Jurkat, Clone E6-1 (cell line): ENCODE measurements around the gene CREBBP.

Source experiments
- DNase-seq: peaks from one replicate; pipeline ENCODE4 v3.0.0-alpha.2; 2011; ENCODE audit warnings: low read depth, low spot score
- H3K4me3 ChIP-seq: 2 replicates; pipeline ENCODE4 v1.5.1; 2011; ENCODE audit warnings: mild to moderate bottlenecking, low read length, control low read depth, moderate library complexity

CREBBP gene

DNA sequence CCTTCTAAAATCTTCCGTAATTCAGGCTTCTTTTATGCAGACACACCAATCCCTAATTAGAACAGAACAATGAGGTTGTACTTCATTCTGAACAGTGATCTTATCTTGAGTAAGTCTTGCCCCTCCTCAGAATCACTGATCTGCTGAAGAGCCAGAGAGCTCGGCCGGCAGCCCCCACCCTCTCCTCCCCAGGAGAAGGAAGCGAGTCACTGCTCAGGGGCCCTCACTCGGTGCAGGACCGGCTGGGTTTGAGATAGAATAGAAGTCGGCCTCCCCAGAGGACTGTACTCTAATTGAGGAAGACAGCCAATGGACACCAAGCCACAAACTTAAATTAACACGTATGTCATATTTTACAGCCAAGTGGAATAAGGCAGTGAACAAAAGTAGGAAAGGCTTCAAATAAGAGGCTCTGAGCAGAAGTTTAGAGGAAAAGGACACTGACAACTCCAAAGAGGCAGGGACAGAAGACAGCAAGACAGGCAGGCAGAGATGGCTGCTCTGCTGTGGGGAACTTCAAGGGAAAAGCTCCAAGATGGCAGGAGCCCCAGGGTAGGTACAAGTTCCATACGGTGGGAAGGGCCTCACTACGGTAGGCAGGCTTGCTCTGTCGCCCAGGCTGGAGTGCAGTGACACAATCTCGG, 18.6 kb downstream of the CREBBP start:
- H3K4me3 ChIP-seq: no peak overlapping the region
- DNase-seq: no peak

DNA sequence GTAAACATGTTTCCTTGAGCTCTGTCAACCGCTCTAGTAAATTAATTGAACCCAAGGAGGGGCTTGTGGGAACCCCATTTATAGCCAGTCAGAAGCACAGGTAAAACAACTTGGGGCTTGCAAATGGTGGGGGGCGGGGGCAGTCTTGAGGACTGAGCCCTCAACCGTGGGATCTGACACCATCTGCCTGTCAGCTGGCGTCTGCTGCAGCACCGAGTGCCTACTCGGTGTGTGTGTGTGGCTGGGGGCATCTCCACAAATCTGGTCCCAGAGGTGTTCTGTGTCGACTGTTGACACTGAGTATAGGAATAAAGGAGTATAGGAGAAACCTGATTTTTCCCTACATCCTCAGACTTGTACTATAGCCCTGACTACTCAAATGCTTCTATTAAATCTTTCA, 20.6 kb downstream of the CREBBP start:
- H3K4me3 ChIP-seq: no peak overlapping the region
- no peak for DNase-seq

DNA sequence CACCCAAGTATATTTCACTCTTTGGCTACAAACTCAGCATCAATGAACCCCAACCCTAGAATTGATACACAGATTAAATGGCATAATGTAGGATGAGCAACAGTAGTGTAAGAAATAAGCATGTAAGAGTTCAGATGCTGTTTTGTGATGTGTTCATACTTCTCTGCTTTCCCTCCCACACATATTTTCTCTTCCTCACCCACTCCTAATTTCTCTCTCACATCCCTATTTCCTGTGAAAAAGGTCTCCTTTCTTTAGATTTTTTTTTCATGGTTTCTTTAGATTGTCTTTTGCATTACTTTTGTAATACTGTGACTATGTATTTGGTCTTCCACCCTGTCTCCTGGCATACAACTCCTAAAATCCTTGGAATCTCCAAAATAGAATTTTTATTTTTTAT, 21.7 kb downstream of the CREBBP start:
- H3K4me3 ChIP-seq: no peak overlapping the region
- no peak for DNase-seq

DNA sequence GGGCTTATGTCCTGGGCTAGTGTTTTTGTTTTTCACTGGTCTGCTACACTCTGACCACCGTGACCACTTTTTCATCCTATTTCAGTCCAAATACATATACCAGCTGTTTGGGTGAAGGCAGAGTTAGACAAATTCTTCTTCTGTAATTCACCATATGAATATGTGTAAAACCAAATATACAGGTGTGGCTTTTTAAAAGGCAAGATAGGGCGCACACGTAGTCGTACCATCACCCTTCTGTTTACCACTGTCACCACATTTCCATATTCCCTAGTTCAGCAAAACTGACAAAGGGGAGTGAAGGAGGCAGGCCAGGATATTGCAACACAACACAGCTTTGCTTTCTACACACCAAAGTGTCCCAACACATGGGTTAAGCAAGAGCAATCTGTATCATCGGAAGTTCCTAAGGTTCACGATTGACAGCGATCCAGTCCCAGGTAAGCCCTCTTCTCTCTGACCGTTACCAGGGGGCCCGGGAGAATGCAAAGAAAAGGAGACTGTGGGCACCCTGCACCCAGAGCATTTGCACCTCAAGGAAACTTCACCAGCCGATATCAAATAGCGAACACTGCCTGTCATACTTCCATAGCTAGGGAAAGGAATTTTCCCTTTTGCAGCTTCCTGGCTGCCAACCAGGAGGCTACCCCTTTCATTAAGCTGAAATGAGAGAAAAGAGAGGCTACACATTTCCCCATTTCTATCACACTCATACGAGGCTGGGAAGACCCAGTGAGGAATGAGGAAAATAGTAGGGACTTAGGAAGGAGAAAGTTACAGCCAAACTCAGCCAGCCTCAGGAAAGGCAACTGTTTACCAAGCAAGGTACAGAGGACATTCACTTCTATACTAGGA, 23.1 kb downstream of the CREBBP start:
- no peak overlapping the region for H3K4me3 ChIP-seq
- no peak for DNase-seq

DNA sequence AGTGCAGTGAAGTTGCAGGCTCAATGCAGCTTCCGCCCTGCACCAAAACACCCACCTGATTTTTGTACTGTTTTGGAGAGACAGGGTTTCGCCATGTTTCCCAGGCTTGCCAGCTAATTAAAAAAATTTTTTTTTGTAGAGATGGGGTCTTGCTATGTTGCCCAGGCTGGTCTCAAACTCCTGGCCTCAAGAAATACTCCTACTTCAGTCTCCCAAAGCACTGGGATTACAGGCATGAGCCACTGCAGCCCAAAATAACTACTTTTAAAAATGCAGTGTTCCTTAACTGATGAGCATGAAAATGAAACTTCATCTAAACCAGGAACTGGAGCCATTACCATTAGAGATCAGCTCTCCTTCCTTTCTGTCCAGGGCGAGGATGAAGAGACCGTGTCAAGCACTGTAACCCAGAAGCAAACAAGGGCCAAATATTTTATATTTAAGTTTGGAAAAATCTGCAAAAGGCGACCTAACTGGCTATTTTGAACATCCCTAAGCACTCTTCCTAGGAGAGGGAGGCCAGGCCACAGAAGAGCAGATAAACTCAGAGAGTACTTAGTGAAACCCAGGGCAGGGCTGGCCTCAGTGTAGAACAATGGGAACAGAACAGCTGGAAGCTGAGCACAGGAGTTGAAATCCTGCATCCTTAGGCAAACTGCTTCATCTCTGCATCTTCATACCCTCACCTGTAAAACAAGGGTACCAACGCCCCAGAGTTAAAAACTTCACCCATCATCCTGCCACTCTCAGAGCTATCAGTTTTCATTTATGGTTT, 24.0 kb downstream of the CREBBP start:
- no peak overlapping the region for H3K4me3 ChIP-seq

DNA sequence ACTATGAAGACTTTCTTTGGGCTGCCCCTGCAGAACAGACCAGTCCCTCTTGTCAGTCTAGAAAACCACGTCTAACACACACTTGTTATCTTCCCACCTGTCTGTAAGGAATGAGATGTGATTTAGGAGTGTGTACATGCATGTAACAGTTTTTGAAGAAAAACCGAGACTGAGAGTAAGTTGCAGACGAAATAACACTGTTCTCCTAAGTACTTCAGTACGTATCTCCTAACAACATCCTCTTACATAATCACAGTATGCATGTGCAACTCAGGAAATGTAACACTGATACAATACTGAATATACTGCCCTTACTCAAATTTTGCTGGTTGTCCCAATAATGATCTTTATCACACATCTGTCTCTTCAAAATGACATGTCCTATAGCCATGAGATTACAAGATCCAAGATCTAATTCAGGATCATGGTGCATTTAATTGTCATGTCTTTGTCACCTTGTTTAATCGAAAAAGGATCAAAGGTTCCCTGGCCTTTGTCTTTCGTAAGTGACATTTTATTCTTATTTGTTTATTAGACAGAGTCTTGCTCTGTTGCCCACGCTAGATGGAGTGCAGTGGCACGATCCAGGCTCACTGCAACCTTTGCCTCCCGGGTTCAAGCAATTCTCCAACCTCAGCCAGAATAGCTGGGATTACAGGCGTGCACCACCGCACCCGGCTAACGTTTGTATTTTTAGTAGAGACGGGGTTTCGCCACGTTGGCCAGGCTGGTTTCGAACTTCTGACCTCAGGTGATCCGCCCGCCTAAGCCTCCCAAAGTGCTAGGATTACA, 25.6 kb downstream of the CREBBP start:
- no peak for DNase-seq
- H3K4me3 ChIP-seq: no peak overlapping the region

More for the DNA sequence above, 24.0 kb downstream of the CREBBP start:
- DNase-seq: no peak

DNA sequence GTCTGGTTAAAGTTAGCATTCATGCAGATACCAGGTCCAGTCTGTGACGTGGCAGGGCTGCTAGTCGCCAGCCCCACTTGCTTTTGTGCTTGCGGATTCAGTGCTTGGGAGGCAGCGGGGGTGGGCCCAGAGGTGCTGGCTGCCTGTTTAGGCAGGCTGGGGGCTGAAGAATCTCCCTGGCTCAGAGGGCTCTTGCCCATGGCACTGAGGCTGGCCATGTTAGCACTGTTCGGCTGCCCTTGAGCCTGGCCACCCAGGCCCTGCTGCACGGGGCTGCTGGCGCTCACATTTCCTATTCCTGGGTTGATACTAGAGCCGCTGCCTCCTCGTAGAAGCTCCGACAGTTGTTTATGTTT, 30.0 kb downstream of the CREBBP start:
- no peak for DNase-seq
- H3K4me3 ChIP-seq: no peak overlapping the region

DNA sequence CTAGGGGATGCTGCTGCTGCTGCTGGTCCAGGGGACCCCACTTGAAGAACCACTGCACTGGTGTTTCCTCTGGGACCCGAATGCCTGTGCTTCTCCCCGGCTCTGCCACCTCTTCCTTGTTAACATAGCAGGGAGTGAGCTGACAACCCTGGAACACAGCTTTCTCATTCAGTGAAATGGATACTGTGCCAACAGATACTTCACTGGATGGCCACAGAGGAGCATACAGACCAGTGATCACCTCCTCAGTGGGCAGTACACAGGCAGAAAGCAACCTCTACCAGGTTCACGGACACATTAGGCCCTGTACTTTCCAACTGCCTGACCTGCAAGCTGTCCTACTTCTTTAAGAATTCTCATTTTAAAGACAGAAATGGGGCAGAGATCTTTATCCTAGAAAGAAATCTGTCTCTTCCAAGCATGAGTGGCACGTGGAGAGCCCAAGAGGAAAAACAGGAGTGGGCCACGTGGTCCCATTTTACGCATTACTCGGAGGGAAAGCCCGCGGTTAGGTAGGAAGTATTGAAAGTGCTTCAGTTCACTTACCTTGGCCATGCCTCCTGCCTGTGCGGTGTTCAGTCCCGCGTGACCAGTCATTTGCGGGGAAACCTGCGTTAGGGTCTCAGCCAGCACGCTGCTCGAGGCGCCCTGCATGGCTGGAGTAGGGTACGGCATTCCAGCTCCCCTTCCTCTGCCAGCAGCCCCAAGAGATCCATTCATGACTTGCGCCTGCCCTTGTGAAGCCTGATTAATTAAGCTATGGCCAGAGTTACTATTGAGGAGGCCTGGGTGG, 30.6 kb downstream of the CREBBP start:
- H3K4me3 ChIP-seq: no peak overlapping the region

DNA sequence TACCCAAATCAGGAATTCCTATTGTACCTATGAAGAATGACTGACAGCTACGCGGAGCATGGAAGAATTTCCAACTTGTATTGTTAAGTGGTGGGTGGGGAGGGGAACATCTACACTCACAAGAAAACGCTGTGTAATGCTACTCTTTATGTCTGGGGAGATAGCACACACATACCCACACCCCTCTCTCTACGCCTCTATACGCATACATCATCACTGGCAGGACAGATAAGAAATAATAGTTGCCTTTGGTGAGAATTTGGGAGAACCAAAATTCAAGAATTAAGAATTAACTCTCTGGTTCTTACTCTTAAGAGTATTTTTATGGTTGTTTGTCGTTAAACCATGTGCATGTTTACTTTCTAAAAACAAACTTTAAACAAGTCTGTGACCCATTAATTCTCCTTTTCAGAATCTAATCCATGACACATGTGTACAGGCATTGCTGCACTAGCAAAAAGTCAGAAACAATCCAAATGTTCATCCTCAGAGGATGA, 33.9 kb downstream of the CREBBP start:
- no peak for DNase-seq
- H3K4me3 ChIP-seq: no peak overlapping the region

More for the DNA sequence above, 30.6 kb downstream of the CREBBP start:
- no peak for DNase-seq

DNA sequence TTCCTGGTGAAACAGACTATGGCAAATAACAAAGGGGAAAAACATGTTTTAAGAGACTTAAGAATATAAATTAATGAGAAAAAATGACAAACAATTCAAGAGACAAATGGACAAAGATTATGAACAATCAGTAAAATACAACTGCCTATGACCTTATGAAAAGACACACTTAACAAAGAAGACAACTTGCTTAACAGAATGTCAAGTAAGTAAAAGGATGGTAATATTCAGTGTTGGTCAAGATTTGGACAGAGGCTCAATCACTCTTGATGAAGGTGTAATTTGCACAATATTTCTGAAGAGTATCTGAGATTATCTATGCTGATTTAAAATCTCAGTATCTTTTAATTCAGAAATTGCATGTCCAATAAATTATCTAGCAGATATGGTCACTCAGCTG, 34.4 kb downstream of the CREBBP start:
- no peak for DNase-seq
- no peak overlapping the region for H3K4me3 ChIP-seq

DNA sequence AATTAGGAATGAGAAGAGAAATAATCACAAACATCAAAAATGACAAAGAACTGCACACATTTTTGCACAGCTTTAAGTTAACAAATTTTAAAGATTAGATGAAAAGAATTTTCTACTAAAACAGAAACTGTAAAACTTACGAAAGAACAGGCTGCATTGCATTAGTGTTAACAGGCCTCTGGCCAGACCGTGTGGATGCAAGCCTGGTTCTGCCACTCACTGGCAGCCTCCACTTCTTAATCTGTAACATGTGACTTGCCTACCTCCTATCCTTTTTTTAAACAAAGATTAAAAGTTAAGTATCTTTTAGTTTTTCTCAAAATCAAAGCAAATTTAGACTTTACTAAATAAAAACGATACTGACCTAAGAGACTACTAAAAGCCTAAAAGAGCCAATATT, 37.5 kb downstream of the CREBBP start:
- no peak overlapping the region for H3K4me3 ChIP-seq
- DNase-seq: no peak

DNA sequence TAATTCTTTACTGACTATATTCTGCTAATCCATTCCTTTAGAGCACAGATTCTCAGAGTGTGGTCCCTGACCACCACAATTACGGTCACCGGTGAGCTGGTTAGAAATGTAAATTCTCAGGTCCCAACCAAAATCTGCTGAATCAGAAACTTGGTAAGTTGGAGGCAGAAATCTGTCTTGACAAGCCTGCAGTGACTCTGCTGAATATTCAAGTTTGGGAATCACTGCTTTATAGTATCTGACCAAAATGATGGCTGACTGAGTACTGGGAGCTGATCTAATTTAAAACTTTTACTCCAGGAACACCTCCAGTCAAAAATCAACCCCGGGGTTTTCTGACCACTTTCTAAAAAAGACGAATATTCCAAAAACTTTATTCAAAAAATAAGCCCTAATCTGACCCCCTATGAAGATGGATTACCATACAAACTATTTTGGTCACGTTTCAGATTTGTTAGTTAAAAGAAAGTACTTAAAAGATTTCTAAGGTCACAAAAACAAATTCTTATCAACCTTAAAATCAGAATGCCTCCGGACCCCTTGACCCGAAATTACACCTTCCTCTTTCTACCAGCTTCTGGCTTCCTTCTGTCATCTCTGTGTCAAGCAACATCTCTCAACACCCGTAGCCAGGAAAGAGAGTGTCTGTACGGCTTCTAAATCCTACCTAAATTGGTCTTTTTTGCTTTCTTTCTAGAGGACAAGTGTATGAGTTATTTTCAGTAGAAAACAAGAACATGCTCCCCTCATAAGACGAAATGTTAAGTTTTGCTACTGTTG, 38.6 kb downstream of the CREBBP start:
- H3K4me3 ChIP-seq: no peak overlapping the region
- no peak for DNase-seq

DNA sequence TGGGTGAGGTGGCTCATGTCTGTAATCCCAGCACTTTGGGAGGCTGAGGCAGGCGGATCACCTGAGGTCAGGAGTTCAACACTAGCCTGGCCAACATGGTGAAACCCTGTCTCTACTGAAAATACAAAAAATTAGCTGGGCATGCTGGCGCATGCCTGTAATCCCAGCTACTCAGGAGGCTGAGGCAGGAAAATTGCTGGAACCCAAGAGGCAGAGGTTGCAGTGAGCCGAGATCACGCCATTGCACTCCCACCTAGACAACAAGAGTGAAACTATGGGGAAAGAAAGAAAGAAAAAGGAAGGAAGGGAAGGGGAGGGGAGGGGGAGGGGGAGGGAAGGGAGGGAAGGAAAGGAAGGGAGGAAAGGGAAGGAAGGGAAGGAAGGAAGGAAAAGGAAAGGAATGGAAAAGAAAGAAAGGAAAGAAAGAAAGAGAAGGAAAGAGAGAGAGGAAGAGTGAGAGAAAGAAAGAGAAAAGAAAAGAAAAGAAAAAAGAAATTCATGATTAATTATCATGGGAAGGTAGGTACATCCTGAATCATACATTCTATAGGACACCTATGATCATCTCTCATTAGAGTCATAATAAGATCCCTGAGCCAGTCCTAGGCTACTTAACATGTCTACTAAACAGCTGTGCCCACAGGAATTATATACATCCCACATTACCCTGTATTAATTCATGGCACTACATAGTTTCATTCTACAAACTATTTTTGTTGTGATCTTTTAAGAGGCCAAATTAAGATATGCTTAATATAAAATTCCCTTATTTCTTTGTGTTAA, 40.9 kb downstream of the CREBBP start:
- H3K4me3 ChIP-seq: no peak overlapping the region
- no peak for DNase-seq

DNA sequence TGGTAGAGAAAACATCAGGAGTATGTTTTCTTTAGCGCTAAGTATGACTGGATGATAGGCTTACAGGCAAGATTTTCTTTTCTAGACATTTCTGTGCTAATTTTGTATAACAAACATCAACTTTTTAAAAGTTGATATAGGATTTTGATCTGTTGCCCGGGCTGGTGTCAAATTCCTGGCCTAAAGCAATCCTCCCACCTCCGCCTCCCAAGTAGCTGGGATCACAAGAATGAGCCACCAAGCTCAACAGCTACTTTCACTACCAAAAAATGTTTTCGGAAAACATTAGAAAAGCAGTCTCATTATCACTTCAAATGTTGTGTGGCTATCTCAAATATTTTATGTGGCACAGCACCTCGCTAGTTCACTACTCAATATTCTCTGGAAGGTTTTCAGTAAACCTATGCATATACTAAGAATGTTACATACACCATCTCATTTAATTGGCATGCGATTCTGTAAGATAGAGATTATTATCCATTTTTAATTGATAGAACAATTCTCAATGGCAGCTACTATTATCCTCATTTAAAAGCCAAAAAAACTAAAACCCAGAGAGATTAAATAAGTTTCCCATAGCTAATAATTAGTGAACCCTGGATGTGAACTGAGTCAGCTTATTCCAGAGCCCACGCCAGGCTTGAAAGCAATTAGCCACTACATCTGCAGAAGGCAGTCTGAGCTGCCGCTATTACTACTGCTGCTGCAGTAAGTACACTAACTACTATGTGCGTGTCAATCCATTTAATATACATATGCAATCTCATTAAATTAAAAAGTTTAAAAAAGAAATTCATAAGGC, 41.7 kb downstream of the CREBBP start:
- H3K4me3 ChIP-seq: no peak overlapping the region
- no peak for DNase-seq

DNA sequence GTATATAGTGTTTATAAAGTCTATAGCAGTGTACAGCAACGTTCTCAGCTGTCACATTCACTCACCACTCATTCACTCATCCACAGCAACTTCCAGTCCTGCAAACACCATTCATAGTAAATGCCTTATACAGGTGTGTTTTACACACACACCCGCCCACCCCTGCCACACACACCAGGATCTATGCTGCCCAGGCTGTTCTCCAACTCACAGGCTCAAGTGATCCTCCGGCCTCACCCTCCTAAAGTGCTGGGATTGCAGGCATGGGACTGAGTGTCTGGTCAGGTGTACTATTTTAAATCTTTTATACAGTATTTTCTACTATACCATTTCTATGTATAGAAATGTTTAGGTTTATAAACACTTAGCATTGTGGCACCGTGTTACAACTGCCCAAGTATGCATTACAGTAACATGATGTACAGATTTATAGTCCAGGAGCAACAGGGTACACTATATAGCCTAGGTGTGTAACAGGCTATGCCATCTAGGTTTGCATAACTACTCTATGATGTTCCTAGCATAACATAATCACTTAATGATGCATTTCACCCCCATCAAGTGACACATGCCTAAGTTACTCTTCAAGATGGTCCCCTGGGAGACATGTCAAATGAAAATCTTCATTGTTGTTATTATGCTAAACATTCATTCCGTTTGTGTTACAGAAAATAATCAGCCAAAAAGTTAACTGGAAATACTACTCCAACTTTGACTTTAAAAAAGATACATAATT, 42.5 kb downstream of the CREBBP start:
- no peak for DNase-seq
- no peak overlapping the region for H3K4me3 ChIP-seq

DNA sequence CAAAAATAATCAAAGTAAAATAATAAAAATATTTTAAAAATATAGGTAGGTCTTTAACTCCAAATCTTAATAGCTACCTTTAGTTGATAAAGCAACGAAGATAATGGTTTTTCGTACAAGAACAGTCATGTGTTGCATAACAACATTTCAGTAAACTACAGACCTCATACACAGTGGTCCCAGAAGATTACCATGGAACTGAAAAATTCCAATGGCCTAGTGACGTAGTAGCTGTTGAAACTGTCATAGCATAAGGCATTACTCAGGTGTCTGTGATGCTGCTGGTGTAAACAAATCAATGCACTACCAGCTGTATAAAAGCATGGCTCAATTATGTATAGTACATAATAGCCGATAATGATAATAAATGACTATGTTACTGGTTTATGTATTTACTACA, 43.9 kb downstream of the CREBBP start:
- DNase-seq: no peak
- no peak overlapping the region for H3K4me3 ChIP-seq
